ENCODE results near the gene ALDOA.
"Not testable (repeated sequence)": the region's sequence is repeated elsewhere in the genome, so short reads cannot be mapped to it uniquely, and the experiment has no call there.

ALDOA gene

GRCh38 chr16:30113031-30113710, 47.6 kb downstream of the ALDOA start, which contains the start of gene GDPD3:
GDPD3 (minus strand) TSS chr16:30113537; CDS start chr16:30113478, 59 bp downstream.
- no peak for TF ChIP-seq CTCF (IDR thresholded peaks at IDR 0.05; ENCODE audit: borderline replicate concordance, insufficient read depth, low read depth, low read length)

GRCh38 chr16:30113711-30114333, 48.3 kb downstream of the ALDOA start:
- TF ChIP-seq CTCF (IDR thresholded peaks at IDR 0.05; ENCODE audit: borderline replicate concordance, insufficient read depth, low read depth, low read length): no peak
- H3K4me3 ChIP-seq (ENCODE audit: low read depth, low read length): no peak overlapping the region

More at GRCh38 chr16:30113031-30113710, 47.6 kb downstream of the ALDOA start, which contains the start of gene GDPD3:
- no peak within 1 kb of the TSS for H3K4me3 ChIP-seq (ENCODE audit: low read depth, low read length)

- H3K4me3 ChIP-seq (ENCODE audit: low read depth, low read length): no peak overlapping the region
- no peak for TF ChIP-seq CTCF (IDR thresholded peaks at IDR 0.05; ENCODE audit: borderline replicate concordance, insufficient read depth, low read depth, low read length)
These were observed 48.9 kb downstream of the ALDOA start for GRCh38 chr16:30114411-30114810.

GRCh38 chr16:30114833-30115232, 49.3 kb downstream of the ALDOA start:
- H3K4me3 ChIP-seq (ENCODE audit: low read depth, low read length): not testable (repeated sequence)

- no peak for TF ChIP-seq CTCF (IDR thresholded peaks at IDR 0.05; ENCODE audit: borderline replicate concordance, insufficient read depth, low read depth, low read length)
These were observed 49.7 kb downstream of the ALDOA start for GRCh38 chr16:30115238-30115637.

GRCh38 chr16:30116291-30117207, 51.0 kb downstream of the ALDOA start:
- TF ChIP-seq CTCF (IDR thresholded peaks at IDR 0.05; ENCODE audit: borderline replicate concordance, insufficient read depth, low read depth, low read length): no peak
- H3K4me3 ChIP-seq (ENCODE audit: low read depth, low read length): no peak overlapping the region

More at GRCh38 chr16:30115238-30115637, 49.7 kb downstream of the ALDOA start:
- no peak overlapping the region for H3K4me3 ChIP-seq (ENCODE audit: low read depth, low read length)

GRCh38 chr16:30117768-30118167, 52.2 kb downstream of the ALDOA start:
- no peak overlapping the region for H3K4me3 ChIP-seq (ENCODE audit: low read depth, low read length)
- TF ChIP-seq CTCF (IDR thresholded peaks at IDR 0.05; ENCODE audit: borderline replicate concordance, insufficient read depth, low read depth, low read length): no peak
